GM21825 (cell line): ENCODE results near the gene DDX52.
"Not testable (repeated sequence)": the region's sequence is repeated elsewhere in the genome, so short reads cannot be mapped to it uniquely, and the experiment has no call there.

ENCODE experiments used
- ATAC-seq: cut with Tn5 transposase; IDR thresholded peaks from one replicate; pipeline ENCODE4 v1.9.1; 2021; ENCODE audit warnings: mild to moderate bottlenecking, moderate library complexity; ENCODE audit not compliant: unreplicated experiment

Gene DDX52, protein sequence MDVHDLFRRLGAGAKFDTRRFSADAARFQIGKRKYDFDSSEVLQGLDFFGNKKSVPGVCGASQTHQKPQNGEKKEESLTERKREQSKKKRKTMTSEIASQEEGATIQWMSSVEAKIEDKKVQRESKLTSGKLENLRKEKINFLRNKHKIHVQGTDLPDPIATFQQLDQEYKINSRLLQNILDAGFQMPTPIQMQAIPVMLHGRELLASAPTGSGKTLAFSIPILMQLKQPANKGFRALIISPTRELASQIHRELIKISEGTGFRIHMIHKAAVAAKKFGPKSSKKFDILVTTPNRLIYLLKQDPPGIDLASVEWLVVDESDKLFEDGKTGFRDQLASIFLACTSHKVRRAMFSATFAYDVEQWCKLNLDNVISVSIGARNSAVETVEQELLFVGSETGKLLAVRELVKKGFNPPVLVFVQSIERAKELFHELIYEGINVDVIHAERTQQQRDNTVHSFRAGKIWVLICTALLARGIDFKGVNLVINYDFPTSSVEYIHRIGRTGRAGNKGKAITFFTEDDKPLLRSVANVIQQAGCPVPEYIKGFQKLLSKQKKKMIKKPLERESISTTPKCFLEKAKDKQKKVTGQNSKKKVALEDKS

GRCh38 chr17:37643118-37643766 is at the start of gene DDX52:
DDX52 (minus strand) TSS chr17:37643446; CDS start chr17:37643420, 26 bp downstream.
- peak; percentile 71 for ATAC-seq

DNA sequence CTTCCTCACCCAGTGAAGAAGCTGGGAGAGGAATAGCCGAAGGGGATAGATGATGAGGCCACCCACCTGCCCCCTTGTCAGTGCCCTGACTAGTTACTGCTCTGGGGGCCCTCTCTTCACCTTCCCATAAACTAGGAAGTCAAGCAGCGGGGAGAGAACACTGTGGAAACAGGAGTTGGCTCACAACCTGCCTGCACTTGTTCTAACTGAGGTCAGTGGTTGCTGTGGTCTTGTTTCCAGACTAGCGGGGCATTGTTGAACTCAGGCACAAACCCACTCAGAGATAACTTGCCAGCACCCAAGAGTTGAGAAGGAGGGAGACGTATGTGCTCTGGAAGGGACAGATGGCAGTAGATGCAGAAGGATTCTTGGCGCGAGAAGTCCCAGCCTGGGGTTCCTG is 48.6 kb upstream of the DDX52 start:
- ATAC-seq: no peak

- ATAC-seq: no peak
Measured at GRCh38 chr17:37689317-37689716, 46.1 kb upstream of the DDX52 start.

- no peak for ATAC-seq
Measured at GRCh38 chr17:37683454-37683984, 40.3 kb upstream of the DDX52 start.

GRCh38 chr17:37682007-37682406 is 38.8 kb upstream of the DDX52 start:
- no peak for ATAC-seq

DNA sequence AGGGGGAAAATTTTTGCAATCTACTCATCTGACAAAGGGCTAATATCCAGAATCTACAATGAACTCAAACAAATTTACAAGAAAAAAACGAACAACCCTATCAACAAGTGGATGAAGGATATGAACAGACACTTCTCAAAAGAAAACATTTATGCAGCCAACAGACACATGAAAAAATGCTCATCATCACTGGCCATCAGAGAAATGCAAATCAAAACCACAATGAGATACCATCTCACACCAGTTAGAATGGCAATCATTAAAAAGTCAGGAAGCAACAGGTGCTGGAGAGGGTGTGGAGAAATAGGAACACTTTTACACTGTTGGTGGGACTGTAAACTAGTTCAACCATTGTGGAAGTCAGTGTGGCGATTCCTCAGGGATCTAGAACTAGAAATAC is 36.7 kb upstream of the DDX52 start:
- ATAC-seq: not testable (repeated sequence)

- ATAC-seq: no peak
Measured at GRCh38 chr17:37678036-37678435, 34.8 kb upstream of the DDX52 start.

- no peak for ATAC-seq
Measured at GRCh38 chr17:37677021-37677420, 33.8 kb upstream of the DDX52 start.

DNA sequence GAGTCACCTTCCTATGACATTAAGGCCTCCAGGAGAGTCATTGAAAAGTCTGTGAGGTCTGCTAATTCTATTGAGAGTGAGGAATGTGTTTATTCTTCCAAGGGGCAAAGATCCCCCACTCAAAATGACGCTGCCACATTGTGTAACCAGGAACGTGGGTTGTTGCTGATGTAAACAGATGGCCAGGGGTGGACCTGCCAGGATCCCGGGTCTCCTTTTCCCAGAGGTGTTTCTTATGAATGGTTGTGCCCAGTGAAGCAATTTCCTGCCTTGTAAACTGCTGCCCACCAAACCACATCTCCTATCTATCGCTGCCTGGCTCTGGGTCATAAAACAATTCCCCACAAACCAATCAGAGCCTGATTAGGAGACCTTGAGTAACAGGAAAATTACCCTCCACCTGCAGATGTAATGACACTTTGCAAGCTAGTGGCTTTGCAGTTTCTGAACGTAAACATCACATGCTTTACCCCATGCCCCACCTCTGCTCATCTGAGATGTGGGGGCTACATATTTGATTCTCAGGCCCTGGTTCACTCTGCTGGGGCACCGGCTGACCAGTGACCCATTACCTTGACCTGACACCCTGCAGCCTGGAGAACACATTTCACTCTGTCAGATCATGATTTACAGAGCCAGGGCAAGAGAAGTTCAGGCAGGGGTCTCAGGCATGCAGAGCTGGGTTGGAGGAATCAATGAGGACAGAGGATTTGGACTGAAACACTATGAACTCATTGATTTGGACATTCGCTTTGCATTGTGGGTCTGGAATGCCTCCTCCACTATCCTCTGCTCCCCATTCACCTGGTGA is 33.1 kb upstream of the DDX52 start:
- ATAC-seq: no peak

GRCh38 chr17:37674511-37674910 is 31.3 kb upstream of the DDX52 start:
- ATAC-seq: no peak

DNA sequence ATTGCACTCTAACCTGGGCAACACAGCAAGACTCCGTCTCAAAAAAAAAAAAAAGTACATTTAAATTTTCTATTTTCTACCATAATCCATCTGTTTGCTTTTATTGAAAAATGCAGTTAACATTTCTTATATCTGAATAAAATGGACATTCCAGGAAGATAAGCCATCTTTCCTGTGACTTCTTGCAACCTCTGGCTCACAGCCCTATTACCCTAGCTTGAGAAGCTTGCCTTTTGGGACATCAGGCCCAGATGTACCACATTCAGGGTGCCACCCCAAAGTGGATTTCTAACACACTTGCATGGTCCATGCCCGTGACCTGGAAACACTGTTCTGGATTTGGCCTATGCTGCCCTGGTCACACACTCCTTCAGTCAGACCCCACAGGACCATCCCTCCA is 30.1 kb upstream of the DDX52 start:
- no peak for ATAC-seq

DNA sequence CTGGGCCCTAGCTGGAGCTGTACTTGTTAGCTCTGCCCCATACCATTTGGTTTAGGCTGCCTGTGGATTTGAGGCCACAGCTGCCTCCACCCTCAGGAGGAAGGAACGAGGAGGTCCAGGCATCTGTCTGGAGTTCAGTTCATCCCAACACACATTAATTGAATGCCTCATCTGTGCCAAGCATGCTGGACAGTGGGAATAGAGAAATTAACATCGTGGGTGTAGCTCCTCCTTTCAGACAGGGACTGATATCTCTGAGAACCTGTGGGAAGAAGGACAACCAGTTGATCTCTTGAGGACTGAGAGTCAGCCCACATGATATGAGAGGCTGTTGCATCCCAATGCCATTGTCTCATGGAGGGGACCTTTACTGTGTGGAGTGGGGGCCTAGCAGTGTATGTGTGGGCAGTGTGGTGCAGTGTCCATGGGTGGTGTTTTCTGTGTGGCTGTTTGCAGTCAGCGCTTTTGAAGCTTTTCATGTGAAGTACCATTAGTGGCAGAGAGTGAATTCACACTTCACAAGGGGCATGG is 29.4 kb upstream of the DDX52 start:
- ATAC-seq: no peak

DNA sequence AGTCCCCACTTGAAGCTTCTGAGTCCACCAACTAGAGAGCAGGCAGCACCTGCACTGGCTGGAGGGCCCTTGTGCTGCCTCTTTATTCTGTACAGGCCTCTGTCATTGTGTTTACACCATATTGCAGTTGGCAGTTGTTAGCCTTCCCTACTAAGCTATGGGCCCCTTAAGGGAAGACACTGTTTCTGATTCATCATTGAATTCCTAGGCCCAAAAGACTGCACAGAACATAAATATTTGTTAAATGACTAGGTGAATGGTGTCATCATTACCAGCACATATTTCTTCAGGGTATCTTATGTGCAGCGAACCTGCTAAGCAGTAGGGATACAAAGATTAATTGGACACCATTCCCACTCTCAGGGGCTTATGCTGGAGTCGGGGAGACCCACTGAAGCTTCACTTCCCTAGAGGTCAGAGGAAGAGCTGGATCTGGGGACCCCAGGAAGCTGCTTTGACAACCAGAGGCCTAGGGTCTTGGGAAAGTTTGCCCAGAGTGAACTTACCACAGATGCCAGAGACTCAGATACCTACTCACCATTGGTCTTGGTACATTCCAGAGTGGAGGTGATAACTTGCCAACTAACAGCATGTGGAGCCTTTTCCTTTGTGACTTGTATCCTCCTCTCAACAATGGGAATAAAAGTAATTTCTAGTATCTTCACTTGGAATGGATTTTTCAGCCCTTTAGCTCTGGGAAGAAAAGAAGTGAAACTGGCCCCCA is 28.7 kb upstream of the DDX52 start:
- no peak for ATAC-seq

DNA sequence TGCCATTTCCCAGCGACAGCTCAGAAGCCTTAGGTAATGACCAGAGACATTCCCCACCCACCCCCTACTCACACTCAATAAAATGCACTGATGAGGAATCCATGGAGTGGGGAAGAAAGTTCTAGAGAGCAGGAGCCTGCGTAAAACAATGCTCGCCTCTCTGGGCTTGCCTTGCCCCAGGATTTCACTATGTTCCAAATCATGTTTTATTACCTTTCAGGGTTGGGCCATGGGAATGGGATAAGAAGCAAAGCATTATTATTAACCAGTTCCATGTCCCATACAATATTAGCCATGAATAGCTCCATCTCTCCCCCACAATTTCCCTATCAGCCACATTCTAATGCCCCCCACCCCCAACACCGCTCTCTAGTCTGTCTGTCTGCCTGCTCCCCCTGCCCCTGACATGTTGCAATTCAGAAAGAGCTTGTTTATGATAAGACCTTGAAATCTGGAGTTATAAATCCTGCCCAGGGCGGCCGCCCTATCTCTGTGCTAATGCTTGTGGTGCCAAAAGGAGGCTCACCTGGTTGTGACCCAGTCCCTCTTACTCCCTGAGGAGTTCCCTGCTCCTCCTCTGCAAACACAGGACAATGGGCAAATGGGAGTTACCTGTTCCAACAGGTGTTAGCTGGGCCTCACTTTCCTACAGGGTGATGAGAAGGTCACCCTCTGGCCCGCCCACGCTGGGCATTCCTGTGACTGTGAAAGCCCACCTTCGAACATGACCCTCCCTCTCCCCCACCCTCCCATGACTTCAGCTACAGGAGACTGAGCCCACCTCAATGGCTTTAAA is 28.0 kb upstream of the DDX52 start:
- ATAC-seq: no peak

DNA sequence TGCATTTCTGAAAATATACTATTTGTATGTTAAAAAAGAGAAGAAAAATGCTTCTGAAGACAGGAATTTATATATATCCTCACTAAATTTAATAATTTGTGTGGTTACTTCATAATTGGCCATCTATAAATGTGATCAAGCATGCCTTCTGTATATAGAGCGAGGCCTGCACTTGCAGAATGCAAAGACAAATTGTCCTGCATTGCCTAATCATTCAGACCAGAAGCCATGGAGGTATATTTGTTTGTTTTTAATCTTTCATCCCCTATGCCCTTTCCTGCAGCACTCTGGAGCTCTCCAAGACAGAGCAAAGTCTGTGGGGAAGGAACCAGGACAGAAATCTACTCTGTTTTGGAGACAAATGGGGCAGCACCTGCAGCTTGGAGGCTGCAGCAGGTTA is 23.8 kb upstream of the DDX52 start:
- no peak for ATAC-seq

- no peak for ATAC-seq
Measured at GRCh38 chr17:37664214-37664613, 21.0 kb upstream of the DDX52 start.

DNA sequence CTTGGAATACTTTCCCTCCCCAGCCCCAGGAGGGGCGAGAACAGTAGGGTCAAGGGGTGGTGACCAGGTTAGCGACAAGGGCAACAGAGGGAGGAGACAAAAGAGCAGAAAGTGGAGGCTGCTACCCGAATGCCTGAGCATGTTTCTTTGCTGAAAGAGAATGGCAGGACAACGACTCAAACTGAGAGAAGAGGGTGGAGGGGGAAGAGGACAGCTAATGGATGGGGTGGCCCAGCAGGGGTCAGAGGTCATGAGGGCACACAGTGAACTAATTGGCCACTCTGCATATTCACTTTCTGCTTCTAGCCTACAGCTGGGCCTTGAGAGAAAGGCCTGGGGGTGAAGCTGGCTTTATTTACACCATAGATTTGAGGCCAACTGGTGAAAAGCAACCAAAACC is 19.1 kb upstream of the DDX52 start:
- ATAC-seq: no peak

GRCh38 chr17:37661400-37662014 is 18.3 kb upstream of the DDX52 start:
- ATAC-seq: no peak

DNA sequence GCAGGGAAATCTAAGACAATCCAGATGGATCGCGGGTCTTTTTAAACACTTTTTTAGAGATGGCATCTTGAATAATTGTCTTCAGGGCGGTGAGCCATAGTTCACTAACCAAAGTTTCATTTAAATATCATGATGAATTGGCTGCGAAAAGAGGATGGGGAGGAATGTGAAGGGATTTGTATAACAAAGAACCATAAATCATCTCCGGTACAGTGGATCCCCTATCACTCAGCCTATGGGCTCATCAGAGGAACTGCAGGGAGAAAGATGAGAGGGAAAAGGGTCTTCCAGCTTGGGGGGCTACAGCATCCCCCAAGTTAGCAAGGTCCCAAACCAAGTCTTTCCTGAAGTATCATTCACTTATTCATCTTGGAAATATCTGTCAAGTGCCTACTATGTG is 16.7 kb upstream of the DDX52 start:
- ATAC-seq: no peak
